ENCODE data around the gene NUDCD2. TPM values are rescaled to one million over a fixed set of nuclear protein-coding genes. Genes with fewer than 3 reads are reported as not detected.

NUDCD2 gene
- polyA plus RNA-seq, 1 of the 3 experiments (the other 2 are of a cell fraction), result 7.8 TPM

- Histone ChIP-seq H3K4me2 (peak within 1 kb of the TSS; percentile 96), H2AFZ (ENCODE audit: low read depth) (peak within 1 kb of the TSS; percentile 87), H3K79me2 (ENCODE audit: insufficient read depth) (peaks cover 63% of the 10 kb centered on the region), H3K36me3 (replicated peaks in 1 of 2; ENCODE audit: control insufficient read depth in 1 of 2, insufficient read depth in 2 of 2, low read length in 1 of 2) (peaks cover 6 to 14% of the 10 kb centered on the region in 2 experiments), H3K9me2 (no peaks in the 10 kb centered on the region), H3F3A (replicated peaks; ENCODE audit: insufficient read depth) (peaks cover 39% of the 10 kb centered on the region), H3K9me3 (no peaks in the 10 kb centered on the region), H3K9ac (peak within 1 kb of the TSS; percentile 90), H4K20me1 (ENCODE audit: insufficient read depth) (no peaks in the 10 kb centered on the region), H3K27me3 (ENCODE audit: insufficient read depth) (no peaks in the 10 kb centered on the region), H3K4me1 (ENCODE audit: control insufficient read depth in 1 of 2, insufficient read depth in 2 of 2, low read depth in 1 of 2, low read length in 1 of 2) (peaks cover 12% of the 10 kb centered on the region in 2 experiments; a peak in 3 of 4 replicates), H3K27ac (ENCODE audit: low read depth in 2 of 2, low read length in 1 of 2) (peak within 1 kb of the TSS; percentile 98 to 99), H3K4me3 (ENCODE audit: low read depth in 2 of 2, low read length in 1 of 2) (peak within 1 kb of the TSS; percentile 83 to 90)
- CTCF ChIA-PET, result interaction anchor here (1.3 to 1.5 kb wide), 3 partner anchors 13 to 23 kb away, joined by 4 to 7 read pairs (median 5); no protein-coding TSS in a partner anchor
- POLR2A ChIA-PET, result interaction anchor here (0.7 to 2.7 kb wide), 9 partner anchors 8 to 98 kb away, joined by 3 to 25 read pairs (median 4); partner anchors contain the start of genes CCNG1 and MAT2B
- DNase-seq, result peak; percentile 16
- 1% methylated on average over 21 of the region's 23 CpGs for WGBS (ENCODE audit: low lambda C conversion rate)
- peak; percentile 62; the same call in 1 of the 2 replicates for TF ChIP-seq TAF1 (IDR thresholded peaks at IDR 0.05; ENCODE audit: borderline replicate concordance, low read depth, low read length)
- no peak for TF ChIP-seq GABPA (IDR thresholded peaks at IDR 0.05; ENCODE audit: low read depth)
- TF ChIP-seq JUND (IDR thresholded peaks at IDR 0.05), result no peak
- no peak for TF ChIP-seq SMC3 (IDR thresholded peaks at IDR 0.05; ENCODE audit: low read depth, low read length)
- TF ChIP-seq POLR2AphosphoS5 (IDR thresholded peaks at IDR 0.05; ENCODE audit: low read depth, low read length), result peak; percentile 8; the same call in 1 of the 2 replicates
- TF ChIP-seq FOXM1 (IDR thresholded peaks at IDR 0.05; ENCODE audit: low read depth), result peak; percentile 64; the same call in 1 of the 2 replicates
- no peak for TF ChIP-seq RXRA (IDR thresholded peaks at IDR 0.05; ENCODE audit: borderline replicate concordance, low read depth)
- peak; percentile 35; the same call in 1 of the 2 replicates for TF ChIP-seq PBX3 (IDR thresholded peaks at IDR 0.05)
- TF ChIP-seq MXI1 (IDR thresholded peaks at IDR 0.05; ENCODE audit: low read depth, low read length), result peak; percentile 55; the same call in 1 of the 2 replicates
- TF ChIP-seq, protein P1, sequence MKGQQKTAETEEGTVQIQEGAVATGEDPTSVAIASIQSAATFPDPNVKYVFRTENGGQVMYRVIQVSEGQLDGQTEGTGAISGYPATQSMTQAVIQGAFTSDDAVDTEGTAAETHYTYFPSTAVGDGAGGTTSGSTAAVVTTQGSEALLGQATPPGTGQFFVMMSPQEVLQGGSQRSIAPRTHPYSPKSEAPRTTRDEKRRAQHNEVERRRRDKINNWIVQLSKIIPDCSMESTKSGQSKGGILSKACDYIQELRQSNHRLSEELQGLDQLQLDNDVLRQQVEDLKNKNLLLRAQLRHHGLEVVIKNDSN (IDR thresholded peaks at IDR 0.05; ENCODE audit: borderline replicate concordance, low read depth), result no peak
- TF ChIP-seq SIN3A (IDR thresholded peaks at IDR 0.05; ENCODE audit: borderline replicate concordance, low read depth, low read length), result peak; percentile 87
- TF ChIP-seq MEF2A (IDR thresholded peaks at IDR 0.05; ENCODE audit: borderline replicate concordance, low read depth), result no peak
Observed at GRCh38 chr5:163460562-163461171, 765 bp upstream of the NUDCD2 start, which contains the start of gene HMMR. TSS of gene HMMR (plus strand) at chr5:163460632. CDS start at chr5:163460693, 61 bp downstream.

GRCh38 chr5:163459462-163459818 lies 462 bp downstream of the NUDCD2 start:
- Histone ChIP-seq H3K36me3 (replicated peaks in 1 of 2; ENCODE audit: control insufficient read depth in 1 of 2, insufficient read depth in 2 of 2, low read length in 1 of 2) (peaks cover 11 to 17% of the 10 kb centered on the region in 2 experiments), H4K20me1 (ENCODE audit: insufficient read depth) (no peaks in the 10 kb centered on the region), H3F3A (replicated peaks; ENCODE audit: insufficient read depth) (peaks cover 41% of the 10 kb centered on the region), H3K4me1 (ENCODE audit: control insufficient read depth in 1 of 2, insufficient read depth in 2 of 2, low read depth in 1 of 2, low read length in 1 of 2) (peaks cover 12% of the 10 kb centered on the region in 2 experiments; a peak in 3 of 4 replicates), H2AFZ (ENCODE audit: low read depth) (peak overlapping the region; percentile 87), H3K27ac (ENCODE audit: low read depth in 2 of 2, low read length in 1 of 2) (peak overlapping the region; percentile 98 to 99), H3K4me3 (ENCODE audit: low read depth in 2 of 2, low read length in 1 of 2) (peak overlapping the region; percentile 70 to 90), H3K27me3 (ENCODE audit: insufficient read depth) (no peaks in the 10 kb centered on the region), H3K4me2 (peak overlapping the region; percentile 80), H3K79me2 (ENCODE audit: insufficient read depth) (peaks cover 57% of the 10 kb centered on the region), H3K9ac (peak overlapping the region; percentile 79), H3K9me2 (no peaks in the 10 kb centered on the region), H3K9me3 (no peaks in the 10 kb centered on the region)
- TF ChIP-seq ZBTB33 (IDR thresholded peaks at IDR 0.05; ENCODE audit: borderline replicate concordance, low read depth) (no peak), FOXM1 (IDR thresholded peaks at IDR 0.05; ENCODE audit: low read depth) (no peak), MAX (IDR thresholded peaks at IDR 0.05; ENCODE audit: low read depth) (no peak), EP300 (IDR thresholded peaks at IDR 0.05; ENCODE audit: borderline replicate concordance in 1 of 2, low read depth in 1 of 2, low read length in 1 of 2) (no peak), IRF3 (IDR thresholded peaks at IDR 0.05; ENCODE audit: low read depth, low read length) (no peak), NRF1 (IDR thresholded peaks at IDR 0.05; ENCODE audit: low read depth, low read length) (no peak), FOXJ3 (CRISPR knock-in tag; IDR thresholded peaks at IDR 0.05) (no peak), RCOR1 (IDR thresholded peaks at IDR 0.05; ENCODE audit: low read length) (no peak), RAD21 (IDR thresholded peaks at IDR 0.05; ENCODE audit: low read length) (no peak), SIN3A (IDR thresholded peaks at IDR 0.05; ENCODE audit: borderline replicate concordance, low read depth, low read length) (no peak), FOSL2 (IDR thresholded peaks at IDR 0.05; ENCODE audit: borderline replicate concordance, low read depth) (no peak)
- WGBS (ENCODE audit: low lambda C conversion rate), result under 1% methylated on average over 9 of the region's 12 CpGs
- no peak for DNase-seq
- CTCF ChIA-PET, result interaction anchor here (0.5 to 2.6 kb wide), 6 partner anchors 9 to 101 kb away, joined by 3 to 7 read pairs (median 4); no protein-coding TSS in a partner anchor
- POLR2A ChIA-PET, result interaction anchor here (0.6 to 2.7 kb wide), 5 partner anchors 15 to 1139 kb away, joined by 3 to 25 read pairs (median 4); partner anchors contain the start of gene CCNG1
